Left colon (tissue), 2 donors: ENCODE results near the gene LIPK. TPM values are rescaled to one million over a fixed set of nuclear protein-coding genes. Genes with fewer than 3 reads are reported as not detected.

ENCODE experiments used
- ATAC-seq: fragments of 200-7000 bp; cut with Tn5 transposase; one replicate; pipeline ENCODE4 v1.9.1; 2020; ENCODE audit warnings: mild to moderate bottlenecking, moderate library complexity
- DNase-seq, 2 donors: peaks; one replicate each; pipeline ENCODE4 v3.0.0-alpha.2; 2020
- intact Hi-C, 2 donors: fragments of 100-400 bp; cut with DNase I in 1 of 2; cut with micrococcal nuclease in 1 of 2; formaldehyde crosslinking; loops; one replicate each; pipeline versions ENCODE4 v1.11.2 to v1.14.0; 2022; cut with DNase I, micrococcal nuclease
- total RNA-seq, 2 donors: library from RNA; stranded (reverse); fragmentation: NEBNext Ultra II Directional; extraction: Animal tissue kit (Norgen Biotek cat#: 25700); gene quantifications; one replicate each; pipeline ENCODE4 v1.2.1, GENCODE V29; 2021
- donor health status: DM: no; HTN: no; CAD: no.
- donor health status: DM: yes; HTN: yes; CAD: no.

LIPK gene
- total RNA-seq, 2 donors from 2014 or later = not detected

DNA sequence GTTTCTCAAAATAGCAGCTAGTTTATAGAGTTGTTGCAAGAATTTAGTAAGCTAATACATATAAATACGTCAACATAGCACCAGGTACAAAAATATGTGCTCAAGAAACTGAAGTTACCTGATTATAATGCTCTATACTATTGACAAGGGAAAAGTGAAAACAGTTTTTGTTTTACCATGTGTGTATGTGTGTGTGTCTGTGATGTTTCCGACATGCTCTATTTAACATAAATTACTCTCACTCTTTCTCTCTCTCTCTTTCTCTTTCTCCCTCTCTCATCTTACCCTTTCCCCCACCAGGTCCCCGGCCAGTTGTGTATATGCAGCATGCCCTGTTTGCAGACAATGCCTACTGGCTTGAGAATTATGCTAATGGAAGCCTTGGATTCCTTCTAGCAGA lies 58.1 kb downstream of the LIPK start:
- ATAC-seq (no peak), DNase-seq (no peak)
- intact Hi-C loops = no loop called here

DNA sequence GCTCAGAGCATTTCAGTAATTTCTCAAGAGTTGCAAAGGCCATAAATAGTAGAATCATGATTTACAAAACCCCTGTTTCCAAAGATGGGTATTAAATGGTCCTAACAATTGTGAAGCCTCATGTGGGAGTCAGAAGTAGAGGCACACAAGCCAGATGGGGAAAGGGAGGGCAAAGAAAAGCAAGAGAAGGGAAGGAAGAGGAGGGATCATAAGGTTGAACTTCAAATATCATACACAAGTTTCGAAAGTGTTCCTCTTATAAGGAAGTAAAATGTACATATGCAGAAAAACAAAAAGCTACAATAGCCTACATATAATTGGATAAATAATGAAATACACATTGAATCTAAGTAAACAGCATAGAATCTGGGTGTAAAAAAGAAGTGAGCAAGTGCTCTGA lies 59.8 kb downstream of the LIPK start:
- intact Hi-C loops = no loop called here
- no peak for DNase-seq
- ATAC-seq = no peak

DNA sequence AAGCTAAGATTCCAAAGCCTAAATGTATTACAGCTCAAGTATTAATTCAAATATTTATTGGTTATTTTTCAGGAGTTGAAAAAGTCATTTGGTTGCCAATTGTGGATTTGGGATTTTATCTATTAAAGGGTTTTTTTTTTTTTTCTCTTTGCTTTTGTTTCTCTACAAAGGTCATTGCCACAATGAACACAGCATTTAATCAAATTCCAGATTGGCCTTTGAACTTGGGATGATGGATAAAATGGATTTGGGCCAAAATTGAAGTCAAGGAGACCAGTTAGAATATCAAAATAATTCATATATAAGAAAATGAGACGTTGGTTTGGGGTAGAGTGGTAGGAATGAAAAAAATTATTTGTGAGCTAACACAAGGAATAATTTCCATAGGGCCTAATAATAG lies 63.3 kb downstream of the LIPK start:
- ATAC-seq (no peak), DNase-seq (no peak)
- intact Hi-C loops = no loop called here

DNA sequence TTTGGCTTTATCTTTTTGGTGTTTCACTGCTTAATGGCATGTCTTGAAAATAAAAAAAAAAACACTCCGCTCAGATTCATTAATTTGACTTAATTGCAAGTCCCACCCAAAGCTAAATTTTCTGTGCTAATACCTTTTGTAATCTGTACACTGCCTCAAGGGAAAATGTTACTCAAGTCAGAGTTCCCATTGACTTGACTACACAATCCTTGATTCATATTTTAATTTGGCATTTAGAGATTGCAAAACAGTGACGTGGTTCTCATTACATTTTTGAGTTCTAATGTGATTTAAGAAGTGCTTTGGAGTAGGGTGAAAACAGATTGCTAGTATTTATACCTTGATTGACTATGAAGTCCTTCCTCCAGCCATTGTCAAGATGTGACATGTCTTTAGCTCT lies 75.2 kb downstream of the LIPK start:
- ATAC-seq (no peak), DNase-seq (no peak)
- intact Hi-C loops = no loop called here

- DNase-seq = no peak
- ATAC-seq = no peak
- intact Hi-C loops = no loop called here
Observed at GRCh38 chr10:88782222-88782621, 76.2 kb downstream of the LIPK start.

GRCh38 chr10:88783724-88784123 lies 77.7 kb downstream of the LIPK start:
- intact Hi-C loops = no loop called here

DNA sequence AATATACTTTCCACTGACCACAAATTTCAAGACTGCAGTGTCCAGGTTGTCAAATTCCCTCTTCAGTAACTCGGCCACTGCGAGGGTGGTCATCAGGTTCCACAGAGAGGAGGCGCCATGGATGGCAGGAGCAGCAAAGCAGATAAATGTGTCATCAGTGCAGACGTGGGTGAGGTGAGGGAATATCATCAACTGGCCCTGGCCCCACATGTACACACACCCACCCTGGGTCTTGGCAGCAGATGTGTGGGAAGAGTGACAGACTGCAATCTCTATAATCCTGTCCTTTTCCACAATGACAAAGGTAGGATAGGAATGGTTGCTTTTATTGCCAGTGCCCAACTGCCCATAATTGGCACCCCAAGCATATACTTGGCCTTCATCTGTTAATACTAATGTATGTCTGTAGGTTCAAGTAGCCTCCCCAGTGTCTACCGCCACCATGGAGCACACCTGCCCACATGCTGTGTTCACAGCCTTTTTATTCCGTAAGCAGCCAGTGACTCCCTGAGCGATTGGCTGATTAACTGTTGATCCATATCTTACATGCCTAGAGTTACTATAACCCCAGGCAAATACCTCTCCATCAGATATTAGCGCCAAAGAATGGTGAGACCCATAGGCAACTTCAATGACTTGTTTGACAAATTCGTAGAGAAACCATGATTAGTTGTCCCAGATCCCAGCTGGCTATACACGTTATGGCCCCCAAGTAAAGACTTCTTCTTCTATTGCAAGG lies 80.2 kb downstream of the LIPK start:
- DNase-seq (no peak), ATAC-seq (no peak)
- intact Hi-C loops = no loop called here

More at GRCh38 chr10:88783724-88784123, 77.7 kb downstream of the LIPK start:
- no peak for ATAC-seq
- DNase-seq = no peak

- DNase-seq = no peak
- intact Hi-C loops = no loop called here
- no peak for ATAC-seq
Observed at GRCh38 chr10:88787463-88787862, 81.4 kb downstream of the LIPK start.

DNA sequence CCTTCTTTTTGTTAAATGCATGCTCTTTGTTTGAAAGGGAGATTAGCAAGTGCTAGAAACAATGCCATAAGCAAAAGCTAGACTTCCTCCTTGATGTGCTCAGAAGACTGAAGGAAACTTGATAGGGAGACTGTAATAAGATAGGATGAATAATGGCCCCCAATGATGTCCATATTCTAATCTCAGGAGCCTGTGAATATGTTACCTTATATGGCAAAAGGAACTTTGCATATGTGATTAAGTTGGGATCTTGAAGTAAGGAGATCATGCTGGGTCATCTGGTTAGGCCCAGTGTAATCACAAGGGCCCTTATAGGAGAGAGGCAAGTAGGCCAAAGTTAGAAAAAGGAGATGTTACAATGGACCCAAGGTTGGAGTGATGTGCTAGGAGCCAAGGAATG lies 82.9 kb downstream of the LIPK start:
- intact Hi-C loops = no loop called here
- ATAC-seq = no peak
- no peak for DNase-seq

- ATAC-seq = peak; percentile 62
- DNase-seq = peak in 1 of 2 donors; percentile 5
- intact Hi-C loops = no loop called here
Observed at GRCh38 chr10:88791924-88792323, 85.9 kb downstream of the LIPK start.

DNA sequence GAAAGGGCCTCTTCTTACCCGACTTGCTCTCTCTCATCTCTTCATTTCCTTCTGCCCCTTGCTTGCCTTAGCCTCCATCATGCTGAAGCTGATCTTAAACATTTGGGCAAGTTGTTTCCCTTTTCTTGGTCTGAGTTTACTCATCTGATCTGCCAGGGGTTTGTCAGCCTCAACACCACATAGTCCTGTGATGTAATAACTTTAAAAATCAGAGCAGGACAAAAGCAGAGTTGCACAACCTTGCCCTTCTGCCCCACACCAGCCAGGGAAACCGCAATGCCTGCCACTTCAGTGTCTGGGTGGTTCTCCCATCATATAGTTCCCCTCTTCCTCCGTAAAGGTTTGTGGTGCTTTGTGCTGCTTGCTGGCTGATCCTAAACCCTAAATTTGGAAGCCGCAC lies 86.6 kb downstream of the LIPK start:
- peak; percentile 4 to 23 for DNase-seq
- ATAC-seq = no peak
- intact Hi-C loops = no loop called here

DNA sequence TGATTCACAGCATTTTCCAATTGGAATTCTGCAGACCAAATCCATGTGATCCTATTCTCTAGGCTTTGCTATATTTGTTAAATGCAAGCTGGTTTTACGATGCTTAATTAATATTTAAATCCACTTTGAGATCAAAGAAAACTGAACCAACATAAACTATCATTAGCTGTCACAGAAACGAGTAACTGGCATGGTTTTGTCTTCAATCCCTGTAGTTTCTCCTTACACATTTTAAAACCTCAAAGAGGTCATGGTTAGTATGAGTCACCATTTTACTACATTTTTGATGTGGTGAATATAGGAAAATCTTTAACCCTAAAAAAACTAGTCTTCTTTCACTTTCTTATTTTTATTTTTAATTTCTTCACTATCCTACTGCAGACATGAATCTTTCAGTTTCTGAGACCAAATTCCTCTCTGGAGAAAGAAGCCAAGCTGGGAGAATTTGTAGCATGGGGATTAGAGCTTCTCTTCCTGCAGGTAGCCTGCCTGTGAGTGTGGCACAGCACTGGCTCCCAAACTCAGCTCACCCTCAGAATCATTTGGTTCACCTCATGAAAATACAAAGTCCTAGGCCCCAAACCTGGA lies 87.8 kb downstream of the LIPK start:
- intact Hi-C loops = no loop called here
- ATAC-seq (no peak), DNase-seq (no peak)

DNA sequence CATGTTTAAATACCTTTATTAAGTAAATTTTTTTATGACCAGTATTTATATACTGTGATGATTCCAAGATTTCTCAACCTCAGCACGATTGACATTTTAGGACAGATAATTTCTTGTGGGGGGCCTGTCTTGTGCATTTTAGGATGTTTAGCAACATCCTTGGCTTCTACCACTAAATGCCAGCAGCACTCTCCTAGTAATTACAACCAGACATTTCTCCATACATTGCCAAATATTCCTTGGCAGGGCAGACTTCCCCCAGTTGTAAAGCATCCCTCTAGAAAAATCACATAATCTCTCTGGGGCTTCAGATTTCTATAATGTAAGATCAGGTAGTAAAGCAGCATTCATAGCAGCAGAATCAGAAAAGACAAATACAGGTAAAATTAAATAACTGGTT lies 88.7 kb downstream of the LIPK start:
- DNase-seq (no peak), ATAC-seq (no peak)
- intact Hi-C loops = no loop called here

GRCh38 chr10:88800152-88801125 lies 94.4 kb downstream of the LIPK start:
- intact Hi-C loops = no loop called here
- ATAC-seq (no peak), DNase-seq (no peak)

Other genes starting within 250 kb of the LIPK start
- 10 to 100 TPM; 15.0 to 18.6 TPM for gene RNLS, start 122.9 kb upstream of the LIPK start, total RNA-seq
- under 1 TPM; 0.14 to 0.15 TPM for gene LIPJ, start 119.5 kb upstream of the LIPK start, total RNA-seq
- gene LIPF, start 41.8 kb upstream of the LIPK start, total RNA-seq = not detected
- not detected for gene LIPN, start 53.8 kb downstream of the LIPK start, total RNA-seq
- gene LIPM, start 96.5 kb downstream of the LIPK start, total RNA-seq = not detected
- gene ANKRD22, start 145.6 kb downstream of the LIPK start, total RNA-seq = 10 to 100 TPM; 13.7 to 21.6 TPM
- gene STAMBPL1, start 174.0 kb downstream of the LIPK start, total RNA-seq = 10 to 100 TPM; 14.8 to 22.4 TPM
- 100 to 1,000 TPM in 1 of 2 donors, 10 to 100 TPM in 1; 57.1 to 245 TPM for gene ACTA2, start 246.5 kb downstream of the LIPK start, total RNA-seq